ENCODE measurements around the gene TMEM109.

GRCh38 chr11:60931917-60932316 is 18.0 kb downstream of the TMEM109 start:
- TF ChIP-seq POLR2A (IDR thresholded peaks at IDR 0.05), result no peak
- TF ChIP-seq CTCF (IDR thresholded peaks at IDR 0.05), result no peak
- no peak for TF ChIP-seq POLR2AphosphoS5 (IDR thresholded peaks at IDR 0.05)
